ENCODE data around the gene RASAL2. TPM values are rescaled to one million over a fixed set of nuclear protein-coding genes. Genes with fewer than 3 reads are reported as not detected.

The RASAL2 gene
- total RNA-seq (ENCODE audit: low replicate concordance) = 14.0 and 18.3 TPM in 2 replicates

GRCh38 chr1:178093951-178094738, at the start of gene RASAL2:
RASAL2 (plus strand) TSS chr1:178094104; CDS start chr1:178094493, 389 bp downstream.
- Histone ChIP-seq H3F3A (ENCODE audit: low read depth) (peaks cover 20% of the 10 kb centered on the region), H2AFZ (replicated peaks) (peak within 1 kb of the TSS; percentile 95), H3K9ac (peak within 1 kb of the TSS; percentile 55), H4K20me1 (ENCODE audit: low read depth) (peaks cover 23% of the 10 kb centered on the region), H3K4me1 (peaks cover 23% of the 10 kb centered on the region), H3K27ac (peak within 1 kb of the TSS; percentile 91), H3K27me3 (no peaks in the 10 kb centered on the region), H3K36me3 (no peaks in the 10 kb centered on the region), H3K9me3 (ENCODE audit: low read depth) (no peaks in the 10 kb centered on the region), H3K4me3 (peak within 1 kb of the TSS; percentile 98), H3K79me2 (ENCODE audit: low read depth) (peaks cover 51% of the 10 kb centered on the region), H3K4me2 (peak within 1 kb of the TSS; percentile 94)
- peak within 1 kb of the TSS; percentile 97 for H3K27ac Mint-ChIP-seq
- no peaks in the 10 kb centered on the region for H3K9me3 Mint-ChIP-seq
- H3K36me3 Mint-ChIP-seq = no peaks in the 10 kb centered on the region
- peak; percentile 93 for DNase-seq (ENCODE audit: low spot score)
- H3K4me1 Mint-ChIP-seq = peaks cover 41% of the 10 kb centered on the region
- peak; percentile 39 for TF ChIP-seq CTCF (IDR thresholded peaks at IDR 0.05)
- TF ChIP-seq EZH2phosphoT487 (IDR thresholded peaks at IDR 0.05) = no peak
- TF ChIP-seq EZH2 (IDR thresholded peaks at IDR 0.05) = peak; percentile 12
- peaks cover 2% of the 10 kb centered on the region for H3K27me3 Mint-ChIP-seq (ENCODE audit: insufficient read depth, low read depth)
- H3K4me3 Mint-ChIP-seq = peak within 1 kb of the TSS; percentile 94

- Histone ChIP-seq H3F3A (ENCODE audit: low read depth) (no peaks in the 10 kb centered on the region), H3K4me1 (peaks cover 5% of the 10 kb centered on the region), H4K20me1 (ENCODE audit: low read depth) (no peaks in the 10 kb centered on the region), H3K9me3 (ENCODE audit: low read depth) (no peaks in the 10 kb centered on the region), H3K36me3 (no peaks in the 10 kb centered on the region), H3K27ac (no peak overlapping the region), H2AFZ (replicated peaks) (no peak overlapping the region), H3K79me2 (ENCODE audit: low read depth) (no peaks in the 10 kb centered on the region), H3K27me3 (no peaks in the 10 kb centered on the region), H3K9ac (no peak overlapping the region), H3K4me2 (no peak overlapping the region), H3K4me3 (no peak overlapping the region)
- no peak for DNase-seq (ENCODE audit: low spot score)
- Mint-ChIP-seq H3K4me3 (no peak overlapping the region), H3K36me3 (no peaks in the 10 kb centered on the region), H3K4me1 (peaks cover 16% of the 10 kb centered on the region), H3K9me3 (no peaks in the 10 kb centered on the region), H3K27me3 (ENCODE audit: insufficient read depth, low read depth) (peaks cover 2% of the 10 kb centered on the region), H3K27ac (no peak overlapping the region)
- TF ChIP-seq EZH2 (IDR thresholded peaks at IDR 0.05) (no peak), EZH2phosphoT487 (IDR thresholded peaks at IDR 0.05) (no peak), CTCF (IDR thresholded peaks at IDR 0.05) (no peak)
Measured at GRCh38 chr1:178046591-178047270, 47.2 kb upstream of the RASAL2 start.

GRCh38 chr1:178047403-178048093, 46.4 kb upstream of the RASAL2 start:
- Mint-ChIP-seq H3K27ac (no peak overlapping the region), H3K4me1 (peaks cover 24% of the 10 kb centered on the region), H3K27me3 (ENCODE audit: insufficient read depth, low read depth) (no peaks in the 10 kb centered on the region), H3K9me3 (no peaks in the 10 kb centered on the region), H3K4me3 (no peak overlapping the region), H3K36me3 (no peaks in the 10 kb centered on the region)
- Histone ChIP-seq H3F3A (ENCODE audit: low read depth) (no peaks in the 10 kb centered on the region), H3K9me3 (ENCODE audit: low read depth) (no peaks in the 10 kb centered on the region), H3K4me1 (peaks cover 5% of the 10 kb centered on the region), H3K4me3 (no peak overlapping the region), H3K36me3 (no peaks in the 10 kb centered on the region), H3K9ac (no peak overlapping the region), H3K27ac (no peak overlapping the region), H3K79me2 (ENCODE audit: low read depth) (no peaks in the 10 kb centered on the region), H3K4me2 (no peak overlapping the region), H3K27me3 (no peaks in the 10 kb centered on the region), H4K20me1 (ENCODE audit: low read depth) (no peaks in the 10 kb centered on the region), H2AFZ (replicated peaks) (no peak overlapping the region)
- DNase-seq (ENCODE audit: low spot score) = no peak
- no peak for TF ChIP-seq EZH2 (IDR thresholded peaks at IDR 0.05)
- no peak for TF ChIP-seq EZH2phosphoT487 (IDR thresholded peaks at IDR 0.05)
- TF ChIP-seq CTCF (IDR thresholded peaks at IDR 0.05) = no peak

Measured in neural progenitor cell (in vitro differentiated cells).